K562 (cell line): ENCODE measurements around the gene NPVF. TPM values are rescaled to one million over a fixed set of nuclear protein-coding genes. Genes with fewer than 3 reads are reported as not detected.

Source experiments
- ARNT ChIP-seq, 2 experiments: fragments of 450-650 bp; IDR thresholded peaks; 2 replicates each; pipeline ENCODE4 v1.6.1; 2016; ENCODE audit warnings: mild to moderate bottlenecking in 1 of 2
- ETV1 ChIP-seq: fragments of 450-650 bp; conservative IDR thresholded peaks from 2 replicates; pipeline ENCODE4 v1.6.1; 2016; ENCODE audit warnings: missing genetic modification characterization, control low read depth, low read depth, missing compliant biosample characterization
- HDGF ChIP-seq: fragments of 450-650 bp; IDR thresholded peaks from 2 replicates; pipeline ENCODE4 v1.6.1; 2016
- MAFG ChIP-seq: fragments of 450-650 bp; conservative IDR thresholded peaks from 2 replicates; pipeline ENCODE4 v1.6.1; 2016; ENCODE audit warnings: missing genetic modification characterization, missing compliant biosample characterization
- MAFK ChIP-seq: IDR thresholded peaks from 2 replicates; pipeline ENCODE4 v1.6.1; 2011; ENCODE audit warnings: low read length, improper control_type of control experiment
- POLR2B ChIP-seq: fragments of 450-650 bp; IDR thresholded peaks from 2 replicates; pipeline ENCODE4 v1.6.1; 2018; ENCODE audit warnings: low read depth; ENCODE audit not compliant: partially characterized antibody
- RBFOX2 ChIP-seq: fragments of 200-400 bp; formaldehyde crosslinking; IDR thresholded peaks from 2 replicates; pipeline ENCODE4 v1.6.1; 2017; ENCODE audit warnings: low read depth, mild to moderate bottlenecking, low read length, moderate library complexity
- SP2 ChIP-seq: IDR thresholded peaks from 2 replicates; pipeline ENCODE4 v1.6.1; 2011; ENCODE audit warnings: mild to moderate bottlenecking, low read depth, low read length, moderate library complexity; ENCODE audit not compliant: poor library complexity, severe bottlenecking; ENCODE audit errors: extremely low read depth
- SPI1 ChIP-seq: IDR thresholded peaks from 2 replicates; pipeline ENCODE4 v1.6.1; 2011; ENCODE audit warnings: low read depth, low read length, control low read depth, borderline replicate concordance
- ZBTB7A ChIP-seq: IDR thresholded peaks from 2 replicates; pipeline ENCODE4 v1.6.1; 2011; ENCODE audit warnings: low read depth, mild to moderate bottlenecking, low read length, moderate library complexity, borderline replicate concordance; ENCODE audit not compliant: control insufficient read depth
- ZFX ChIP-seq: sonication (generic); formaldehyde crosslinking; IDR thresholded peaks from 2 replicates; pipeline ENCODE4 v1.8.0; 2022; ENCODE audit warnings: mild to moderate bottlenecking, missing genetic modification reagents, moderate library complexity
- ZNF57 ChIP-seq: fragments of 450-650 bp; formaldehyde crosslinking; IDR thresholded peaks from 2 replicates; pipeline ENCODE4 v1.4.0; 2020; ENCODE audit warnings: mild to moderate bottlenecking, moderate library complexity
- ZNF717 ChIP-seq: fragments of 250-450 bp; sonication (Bioruptor Pico); IDR thresholded peaks from 2 replicates; pipeline ENCODE4 v1.5.0; 2021
- polyA plus RNA-seq, 8 experiments: library from polyadenylated mRNA; depleted of rRNA in 4 of 8; stranded (reverse) in 5 of 8; unstranded in 3 of 8; fragments of >200 nt; fragmentation: Nextera tagmentation in 2 of 8; fragmentation: Illumina TruSeq in 1 of 8; extraction: Ambion mirVana in 2 of 8; extraction: Trizol in 1 of 8; gene quantifications; 2 replicates each; pipeline versions ENCODE4 v1.2.1 to v1.2.3, GENCODE V29; 2011 to 2014; ENCODE audit warnings: inconsistent platforms in 1 of 8, missing spikeins in 1 of 8
- total RNA-seq, 7 experiments: library from RNA; depleted of rRNA in 6 of 7; stranded (reverse); fragments of >200 nt in 6 of 7; fragmentation: Illumina TruSeq in 2 of 7; extraction: Trizol in 2 of 7; gene quantifications; 2 replicates each; pipeline versions ENCODE4 v1.2.1 to v1.2.3, GENCODE V29; 2011 to 2021; ENCODE audit warnings: low replicate concordance in 1 of 7
- TF ChIP-seq, protein P1 (sequence below): fragments of 450-650 bp; conservative IDR thresholded peaks from 2 replicates; pipeline ENCODE4 v1.6.1; 2016; ENCODE audit warnings: missing genetic modification characterization, low read depth, mild to moderate bottlenecking, control low read depth, missing compliant biosample characterization
- TF ChIP-seq, protein P2 (sequence below), 2 experiments: IDR thresholded peaks; 2 replicates each; pipeline ENCODE4 v1.6.1; 2011; ENCODE audit warnings: borderline replicate concordance in 1 of 2, control low read depth in 1 of 2, low read depth in 1 of 2, low read length in 1 of 2, mild to moderate bottlenecking in 1 of 2, mixed read lengths in 1 of 2, moderate library complexity in 1 of 2; ENCODE audit not compliant: insufficient read depth in 1 of 2, insufficient read length in 1 of 2, poor library complexity in 1 of 2, severe bottlenecking in 1 of 2; ENCODE audit errors: extremely low read depth in 1 of 2
- TF ChIP-seq, protein P3 (sequence below), 2 experiments: fragments of 450-650 bp; formaldehyde crosslinking in 1 of 2; IDR thresholded peaks; 2 replicates each; pipeline versions ENCODE4 v1.4.0 to v1.6.1; 2014 to 2020; ENCODE audit warnings: mild to moderate bottlenecking in 2 of 2, borderline replicate concordance in 1 of 2, low read depth in 1 of 2

NPVF gene
- total and polyA plus RNA-seq, 9 of the 15 experiments (the other 6 are each of a cell fraction or from before 2014, with no cell fraction given), result not detected

DNA sequence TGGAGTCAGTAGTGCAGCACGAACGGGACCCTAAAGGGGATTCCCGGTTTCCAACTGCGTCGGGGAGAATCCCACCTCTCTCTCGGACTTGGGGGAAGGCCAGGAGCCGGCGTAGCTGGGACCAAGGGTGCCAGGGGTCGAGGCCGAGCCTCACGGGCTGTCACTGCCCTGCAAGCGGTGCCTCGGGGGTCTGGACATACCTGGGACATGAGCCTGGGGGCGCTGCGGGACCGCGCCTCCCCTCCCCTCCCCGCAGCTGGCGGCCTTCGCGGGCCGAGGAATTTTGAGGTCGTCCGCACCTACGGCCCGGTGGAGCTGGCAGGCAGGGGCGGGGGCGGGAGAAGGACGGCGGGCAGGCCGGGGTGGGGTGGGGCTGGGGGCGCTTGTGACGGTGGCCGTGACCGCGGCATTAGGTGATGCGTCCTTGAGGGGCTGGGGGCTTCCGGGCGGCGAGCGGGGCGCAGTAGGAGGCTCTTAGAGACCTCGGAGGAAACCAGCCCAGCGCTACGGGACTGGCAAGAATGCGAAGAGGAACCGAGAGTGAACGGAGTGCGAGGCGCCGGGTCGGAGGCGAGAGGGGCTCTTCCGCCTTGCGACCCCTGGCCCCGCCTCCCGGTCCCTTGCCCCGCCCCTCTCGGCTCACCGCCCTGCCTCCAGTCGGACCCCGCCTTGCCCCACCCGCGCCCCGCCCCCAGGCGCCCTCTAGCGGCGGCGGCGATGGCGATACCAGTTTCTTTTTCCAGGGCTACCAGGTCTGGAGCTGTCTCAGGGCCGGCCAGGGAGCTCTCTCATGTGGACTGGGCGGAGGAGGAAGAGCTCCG lies 48.3 kb downstream of the NPVF start (continued):
- TF ChIP-seq, protein P1, sequence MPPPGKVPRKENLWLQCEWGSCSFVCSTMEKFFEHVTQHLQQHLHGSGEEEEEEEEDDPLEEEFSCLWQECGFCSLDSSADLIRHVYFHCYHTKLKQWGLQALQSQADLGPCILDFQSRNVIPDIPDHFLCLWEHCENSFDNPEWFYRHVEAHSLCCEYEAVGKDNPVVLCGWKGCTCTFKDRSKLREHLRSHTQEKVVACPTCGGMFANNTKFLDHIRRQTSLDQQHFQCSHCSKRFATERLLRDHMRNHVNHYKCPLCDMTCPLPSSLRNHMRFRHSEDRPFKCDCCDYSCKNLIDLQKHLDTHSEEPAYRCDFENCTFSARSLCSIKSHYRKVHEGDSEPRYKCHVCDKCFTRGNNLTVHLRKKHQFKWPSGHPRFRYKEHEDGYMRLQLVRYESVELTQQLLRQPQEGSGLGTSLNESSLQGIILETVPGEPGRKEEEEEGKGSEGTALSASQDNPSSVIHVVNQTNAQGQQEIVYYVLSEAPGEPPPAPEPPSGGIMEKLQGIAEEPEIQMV (tag), result peak; percentile 84
- TF ChIP-seq SPI1 (no peak), ZFX (CRISPR knock-in tag) (peak; percentile 73), MAFG (tag) (no peak), SP2 (no peak), ARNT (IDR thresholded peaks at IDR 0.05) (no peak), RBFOX2 (peak; percentile 79), HDGF (no peak), MAFK (no peak), POLR2B (peak; percentile 51), ZNF57 (no peak), ZBTB7A (peak; percentile 97), ZNF717 (CRISPR knock-in tag) (no peak), ETV1 (tag) (no peak)
- TF ChIP-seq, protein P2, sequence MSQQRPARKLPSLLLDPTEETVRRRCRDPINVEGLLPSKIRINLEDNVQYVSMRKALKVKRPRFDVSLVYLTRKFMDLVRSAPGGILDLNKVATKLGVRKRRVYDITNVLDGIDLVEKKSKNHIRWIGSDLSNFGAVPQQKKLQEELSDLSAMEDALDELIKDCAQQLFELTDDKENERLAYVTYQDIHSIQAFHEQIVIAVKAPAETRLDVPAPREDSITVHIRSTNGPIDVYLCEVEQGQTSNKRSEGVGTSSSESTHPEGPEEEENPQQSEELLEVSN (IDR thresholded peaks at IDR 0.05; ENCODE audit: borderline replicate concordance in 1 of 2, extremely low read depth in 1 of 2, insufficient read depth in 1 of 2, insufficient read length in 1 of 2, low read depth in 1 of 2, low read length in 1 of 2, poor library complexity in 1 of 2, severe bottlenecking in 1 of 2), result peak in 1 of 2 experiments; percentile 48
- TF ChIP-seq, protein P3, sequence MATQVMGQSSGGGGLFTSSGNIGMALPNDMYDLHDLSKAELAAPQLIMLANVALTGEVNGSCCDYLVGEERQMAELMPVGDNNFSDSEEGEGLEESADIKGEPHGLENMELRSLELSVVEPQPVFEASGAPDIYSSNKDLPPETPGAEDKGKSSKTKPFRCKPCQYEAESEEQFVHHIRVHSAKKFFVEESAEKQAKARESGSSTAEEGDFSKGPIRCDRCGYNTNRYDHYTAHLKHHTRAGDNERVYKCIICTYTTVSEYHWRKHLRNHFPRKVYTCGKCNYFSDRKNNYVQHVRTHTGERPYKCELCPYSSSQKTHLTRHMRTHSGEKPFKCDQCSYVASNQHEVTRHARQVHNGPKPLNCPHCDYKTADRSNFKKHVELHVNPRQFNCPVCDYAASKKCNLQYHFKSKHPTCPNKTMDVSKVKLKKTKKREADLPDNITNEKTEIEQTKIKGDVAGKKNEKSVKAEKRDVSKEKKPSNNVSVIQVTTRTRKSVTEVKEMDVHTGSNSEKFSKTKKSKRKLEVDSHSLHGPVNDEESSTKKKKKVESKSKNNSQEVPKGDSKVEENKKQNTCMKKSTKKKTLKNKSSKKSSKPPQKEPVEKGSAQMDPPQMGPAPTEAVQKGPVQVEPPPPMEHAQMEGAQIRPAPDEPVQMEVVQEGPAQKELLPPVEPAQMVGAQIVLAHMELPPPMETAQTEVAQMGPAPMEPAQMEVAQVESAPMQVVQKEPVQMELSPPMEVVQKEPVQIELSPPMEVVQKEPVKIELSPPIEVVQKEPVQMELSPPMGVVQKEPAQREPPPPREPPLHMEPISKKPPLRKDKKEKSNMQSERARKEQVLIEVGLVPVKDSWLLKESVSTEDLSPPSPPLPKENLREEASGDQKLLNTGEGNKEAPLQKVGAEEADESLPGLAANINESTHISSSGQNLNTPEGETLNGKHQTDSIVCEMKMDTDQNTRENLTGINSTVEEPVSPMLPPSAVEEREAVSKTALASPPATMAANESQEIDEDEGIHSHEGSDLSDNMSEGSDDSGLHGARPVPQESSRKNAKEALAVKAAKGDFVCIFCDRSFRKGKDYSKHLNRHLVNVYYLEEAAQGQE (IDR thresholded peaks at IDR 0.05; ENCODE audit: borderline replicate concordance), result peak; percentile 25; the same call in 1 of the 2 replicates
- TF ChIP-seq, protein P3 (CRISPR knock-in tag; IDR thresholded peaks at IDR 0.05; ENCODE audit: low read depth), result no peak
